B cell (primary cell): ENCODE measurements around the gene CHST2. TPM values are rescaled to one million over a fixed set of nuclear protein-coding genes. Genes with fewer than 3 reads are reported as not detected.

Source experiments
- ATAC-seq: fragments of 200-7000 bp; cut with Tn5 transposase; one replicate; pipeline ENCODE4 v1.10.0; 2021; ENCODE audit warnings: low read depth, mild to moderate bottlenecking, moderate number of reproducible peaks, moderate library complexity
- CTCF ChIA-PET: fragments of 350-600 bp; sonication (Branson Sonifier 250); formaldehyde crosslinking; loops from one replicate; lab custom pipeline; 2021; ENCODE audit warnings: antibody characterized with exemption, inconsistent platforms; lab: Charles Lee
- POLR2A ChIA-PET: fragments of 350-600 bp; sonication (Branson Sonifier 250); formaldehyde crosslinking; loops from one replicate; lab custom pipeline; 2021; ENCODE audit warnings: antibody characterized with exemption; lab: Charles Lee
- DNase-seq: peaks from one replicate; pipeline ENCODE4 v3.0.0; 2013
- H2AFZ ChIP-seq: 2 replicates; pipeline ENCODE4 v1.6.1; 2012; ENCODE audit warnings: mild to moderate bottlenecking, low read depth, low read length; ENCODE audit not compliant: insufficient read depth, poor library complexity, severe bottlenecking
- H3K27ac ChIP-seq, 2 donors: 1 replicate in 1 of 2; 2 replicates in 1 of 2; pipeline ENCODE4 v1.5.1; 2012 to 2013; ENCODE audit warnings: low read length in 2 of 2, mild to moderate bottlenecking in 2 of 2, moderate library complexity in 1 of 2
- H3K27me3 ChIP-seq, 4 experiments: fragments of 200-600 bp in 1 of 4; sonication (generic) in 1 of 4; replicated peaks in 1 of 4; 1 replicate in 2 of 4; 2 replicates in 2 of 4; pipeline versions ENCODE4 v1.6.1 to v1.7.0; 2013 to 2016; ENCODE audit warnings: low read length in 3 of 4, mild to moderate bottlenecking in 2 of 4, mixed read lengths in 1 of 4, moderate library complexity in 1 of 4; ENCODE audit not compliant: insufficient read depth in 4 of 4, control insufficient read depth in 3 of 4; ENCODE audit errors: control extremely low read depth in 1 of 4
- H3K36me3 ChIP-seq, 2 experiments: replicated peaks in 1 of 2; 1 replicate in 1 of 2; 2 replicates in 1 of 2; pipeline versions ENCODE4 v1.6.1 to v1.7.1; 2013; ENCODE audit warnings: low read length in 1 of 2; ENCODE audit not compliant: insufficient read depth in 2 of 2, control insufficient read depth in 1 of 2; ENCODE audit errors: control extremely low read depth in 1 of 2, extremely low read depth in 1 of 2
- H3K4me1 ChIP-seq, 2 donors: fragments of 200-600 bp in 1 of 2; sonication (generic) in 1 of 2; 1 replicate in 1 of 2; 2 replicates in 1 of 2; pipeline versions ENCODE4 v1.5.1 to v1.6.1; 2013 to 2017; ENCODE audit warnings: low read length in 2 of 2; ENCODE audit not compliant: control insufficient read depth in 2 of 2, insufficient read depth in 2 of 2
- H3K4me2 ChIP-seq: replicated peaks from 2 replicates; pipeline ENCODE3; 2012; ENCODE audit warnings: mild to moderate bottlenecking, low read depth, low read length; ENCODE audit not compliant: poor library complexity, severe bottlenecking
- H3K4me3 ChIP-seq, 5 experiments: fragments of 200-600 bp in 1 of 5; sonication (generic) in 1 of 5; 1 replicate in 3 of 5; 2 replicates in 2 of 5; pipeline versions ENCODE4 v1.5.1 to v1.7.0; 2011 to 2016; ENCODE audit warnings: low read length in 4 of 5, mild to moderate bottlenecking in 4 of 5, low read depth in 2 of 5, control low read depth in 1 of 5, moderate library complexity in 1 of 5; ENCODE audit not compliant: insufficient read depth in 1 of 5; ENCODE audit errors: control extremely low read depth in 1 of 5, extremely low read depth in 1 of 5
- H3K79me2 ChIP-seq: fragments of 200-600 bp; sonication (generic); one replicate; pipeline ENCODE4 v1.6.0; 2016; ENCODE audit warnings: low read length; ENCODE audit not compliant: control insufficient read depth, insufficient read depth
- H3K9ac ChIP-seq: fragments of 200-600 bp; sonication (generic); 2 replicates; pipeline ENCODE4 v1.6.1; 2017; ENCODE audit warnings: mild to moderate bottlenecking, low read length, moderate library complexity
- H3K9me3 ChIP-seq, 3 donors: one replicate each; pipeline versions ENCODE4 v1.6.1 to v1.7.1; 2013; ENCODE audit warnings: low read length in 2 of 3; ENCODE audit not compliant: control insufficient read depth in 2 of 3, insufficient read depth in 1 of 3; ENCODE audit errors: control extremely low read depth in 1 of 3
- H4K20me1 ChIP-seq: 2 replicates; pipeline ENCODE4 v1.6.0; 2012; ENCODE audit warnings: mild to moderate bottlenecking, low read length; ENCODE audit not compliant: insufficient read depth, control insufficient read depth, poor library complexity, severe bottlenecking
- H3K27ac Mint-ChIP-seq: one replicate; pipeline ENCODE4 v1.8.0; 2021; ENCODE audit warnings: mixed read lengths
- H3K27me3 Mint-ChIP-seq: one replicate; pipeline ENCODE4 v1.8.0; 2021; ENCODE audit warnings: mixed read lengths
- H3K4me1 Mint-ChIP-seq: one replicate; pipeline ENCODE4 v1.8.0; 2021; ENCODE audit warnings: mixed read lengths
- H3K4me3 Mint-ChIP-seq: one replicate; pipeline ENCODE4 v1.8.0; 2021; ENCODE audit warnings: mixed read lengths
- H3K9me3 Mint-ChIP-seq: one replicate; pipeline ENCODE4 v1.8.0; 2022; ENCODE audit warnings: mixed read lengths; ENCODE audit not compliant: insufficient read depth
- CTCF ChIP-seq: fragments of 200-600 bp; IDR thresholded peaks from one replicate; pipeline ENCODE4 v1.8.0; 2022; ENCODE audit warnings: antibody characterized with exemption, mild to moderate bottlenecking
- EZH2 ChIP-seq: IDR thresholded peaks from 2 replicates; pipeline ENCODE4 v1.6.1; 2012; ENCODE audit warnings: borderline replicate concordance, low read depth, mild to moderate bottlenecking, moderate library complexity, low read length; ENCODE audit not compliant: insufficient read depth, poor library complexity, severe bottlenecking
- WGBS: methylation state at CpG from one replicate; pipeline ENCODE4 v1.1.5; 2013; ENCODE audit warnings: missing lambda C conversion rate; ENCODE audit not compliant: insufficient coverage; 5-methylcytosine and 5-hydroxymethylcytosine counted together
- intact Hi-C: fragments of 100-400 bp; cut with micrococcal nuclease; formaldehyde crosslinking; loops from one replicate; pipeline ENCODE4 v1.10.0; 2022
- polyA plus RNA-seq: library from polyadenylated mRNA; depleted of rRNA; stranded (reverse); fragments of >200 nt; gene quantifications from 2 replicates; pipeline ENCODE4 v1.2.3, GENCODE V29; 2012
- total RNA-seq, 2 donors: library from RNA; stranded (reverse); fragments of 120-200 nt in 1 of 2; gene quantifications; 1 replicate in 1 of 2; 2 replicates in 1 of 2; pipeline versions ENCODE4 v1.2.3 to v1.2.4, GENCODE V29; 2013 to 2022

Gene CHST2
- total and polyA plus RNA-seq, 2 donors (not counting 1 experiment from before 2014, with no cell fraction given) = 5.2 to 25.0 TPM

GRCh38 chr3:143134471-143134870 lies 14.9 kb downstream of the CHST2 start:
- Histone ChIP-seq H3K36me3 (no peaks in the 10 kb centered on the region), H3K4me1 (no peaks in the 10 kb centered on the region), H3K9ac (no peak overlapping the region), H3K4me3 (no peak overlapping the region), H3K9me3 (no peaks in the 10 kb centered on the region), H3K27ac (no peak overlapping the region), H3K79me2 (no peaks in the 10 kb centered on the region), H2AFZ (no peak overlapping the region), H3K27me3 (no peaks in the 10 kb centered on the region), H3K4me2 (no peak overlapping the region), H4K20me1 (no peaks in the 10 kb centered on the region)
- no CpG with 5 or more reads among the region's 1 CpG for WGBS
- Mint-ChIP-seq H3K27ac (no peak overlapping the region), H3K27me3 (no peaks in the 10 kb centered on the region), H3K4me3 (no peak overlapping the region), H3K9me3 (no peaks in the 10 kb centered on the region), H3K4me1 (no peaks in the 10 kb centered on the region)
- no peak for ATAC-seq
- POLR2A ChIA-PET = no interaction called here
- intact Hi-C loops = no loop called here
- CTCF ChIA-PET = interaction anchor here (1.0 kb wide), 1 partner anchor 102 kb away, joined by 3 read pairs; no protein-coding TSS in a partner anchor
- DNase-seq = no peak
- TF ChIP-seq CTCF (no peak), EZH2 (no peak)

DNA sequence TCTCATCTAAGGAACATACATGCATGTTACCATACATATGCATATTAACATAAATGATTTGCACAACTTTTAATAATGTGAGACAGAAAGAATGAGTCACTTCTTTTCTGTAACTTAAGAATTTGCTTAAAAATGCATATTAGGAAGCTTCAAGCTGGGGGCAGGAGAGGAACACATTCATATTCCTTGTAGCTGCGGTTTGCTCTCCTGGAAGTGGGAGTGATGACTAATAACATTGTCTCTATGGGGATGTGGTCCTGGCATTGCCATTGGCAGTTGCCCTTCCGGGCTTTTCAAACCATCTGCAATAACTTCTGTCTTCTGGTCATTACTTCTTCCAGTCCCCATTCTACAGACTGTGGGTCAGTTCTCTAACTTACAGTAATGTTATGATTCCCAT lies 15.6 kb downstream of the CHST2 start:
- H3K4me2 ChIP-seq = no peak overlapping the region
- CTCF ChIA-PET = interaction anchor here (1.0 kb wide), 1 partner anchor 101 kb away, joined by 3 read pairs; no protein-coding TSS in a partner anchor
- H3K4me3 Mint-ChIP-seq = no peak overlapping the region
- no peaks in the 10 kb centered on the region for H3K4me1 Mint-ChIP-seq
- WGBS = 75% methylated on average over 1 of the region's 2 CpGs
- intact Hi-C loops = no loop called here
- H3K9me3 ChIP-seq = no peaks in the 10 kb centered on the region
- ATAC-seq = no peak
- H3K4me1 ChIP-seq = no peaks in the 10 kb centered on the region
- H3K4me3 ChIP-seq = no peak overlapping the region
- H4K20me1 ChIP-seq = no peaks in the 10 kb centered on the region
- H2AFZ ChIP-seq = no peak overlapping the region
- H3K36me3 ChIP-seq = no peaks in the 10 kb centered on the region
- POLR2A ChIA-PET = no interaction called here
- H3K9me3 Mint-ChIP-seq = no peaks in the 10 kb centered on the region
- no peak for DNase-seq
- no peak overlapping the region for H3K9ac ChIP-seq
- H3K27ac Mint-ChIP-seq = no peak overlapping the region
- TF ChIP-seq EZH2 (no peak), CTCF (no peak)
- no peaks in the 10 kb centered on the region for H3K27me3 Mint-ChIP-seq
- H3K27ac ChIP-seq = no peak overlapping the region
- no peaks in the 10 kb centered on the region for H3K79me2 ChIP-seq
- no peaks in the 10 kb centered on the region for H3K27me3 ChIP-seq
